Keratinocyte (primary cell): ENCODE data around the gene TMEM138. TPM values are rescaled to one million over a fixed set of nuclear protein-coding genes. Genes with fewer than 3 reads are reported as not detected.

Experiments used
- DNase-seq: peaks from one replicate; pipeline ENCODE4 v3.0.0-alpha.2; 2011; ENCODE audit warnings: low read depth, missing footprints, low spot score
- FAIRE-seq: peaks from 2 replicates; lab custom pipeline; 2011; peaks lifted over from hg19 to GRCh38; lab: Jason Lieb, UNC
- H2AFZ ChIP-seq: 2 replicates; pipeline ENCODE4 v1.6.0; 2012; ENCODE audit warnings: low read length, control low read depth, inconsistent platforms; ENCODE audit not compliant: control insufficient read depth
- H3K27ac ChIP-seq: 2 replicates; pipeline ENCODE4 v1.5.1; 2011; ENCODE audit warnings: low read length; ENCODE audit not compliant: control insufficient read depth, insufficient read depth
- H3K27me3 ChIP-seq: 3 replicates; pipeline ENCODE4 v1.6.0; 2011; ENCODE audit warnings: low read length; ENCODE audit not compliant: control insufficient read depth, insufficient read depth; ENCODE audit errors: extremely low read depth
- H3K36me3 ChIP-seq, 2 experiments: 2 replicates in 1 of 2; 3 replicates in 1 of 2; pipeline ENCODE4 v1.5.1; 2011; ENCODE audit warnings: low read length in 2 of 2, mild to moderate bottlenecking in 1 of 2; ENCODE audit not compliant: control insufficient read depth in 2 of 2, insufficient read depth in 2 of 2; ENCODE audit errors: extremely low read depth in 1 of 2
- H3K4me1 ChIP-seq: 3 replicates; pipeline ENCODE4 v1.5.1; 2011; ENCODE audit warnings: low read length; ENCODE audit not compliant: control insufficient read depth, insufficient read depth; ENCODE audit errors: extremely low read depth
- H3K4me2 ChIP-seq: 3 replicates; pipeline ENCODE4 v1.6.0; 2011; ENCODE audit warnings: low read depth, low read length; ENCODE audit not compliant: control insufficient read depth, insufficient read depth; ENCODE audit errors: extremely low read depth
- H3K4me3 ChIP-seq, 3 experiments: fragments of 200-600 bp in 1 of 3; sonication (generic) in 1 of 3; 2 replicates in 2 of 3; 3 replicates in 1 of 3; pipeline ENCODE4 v1.5.1; 2011 to 2016; ENCODE audit warnings: low read length in 3 of 3, mild to moderate bottlenecking in 3 of 3, control low read depth in 2 of 3, inconsistent platforms in 1 of 3, low read depth in 1 of 3, mixed read lengths in 1 of 3, mixed run types in 1 of 3, moderate library complexity in 1 of 3; ENCODE audit not compliant: control insufficient read depth in 2 of 3, insufficient read depth in 2 of 3; ENCODE audit errors: extremely low read depth in 1 of 3
- H3K79me2 ChIP-seq: 2 replicates; pipeline ENCODE4 v1.6.0; 2012; ENCODE audit warnings: low read length; ENCODE audit not compliant: control insufficient read depth, insufficient read depth
- H3K9ac ChIP-seq: 3 replicates; pipeline ENCODE4 v1.6.0; 2011; ENCODE audit warnings: low read length; ENCODE audit not compliant: control insufficient read depth, insufficient read depth; ENCODE audit errors: extremely low read depth
- H3K9me1 ChIP-seq: 3 replicates; pipeline ENCODE4 v1.6.0; 2011; ENCODE audit warnings: low read length; ENCODE audit not compliant: control insufficient read depth, insufficient read depth; ENCODE audit errors: extremely low read depth
- H3K9me3 ChIP-seq: 2 replicates; pipeline ENCODE4 v1.5.1; 2012; ENCODE audit warnings: low read depth, low read length; ENCODE audit not compliant: control insufficient read depth
- H4K20me1 ChIP-seq: 3 replicates; pipeline ENCODE4 v1.6.0; 2011; ENCODE audit warnings: low read length; ENCODE audit not compliant: control insufficient read depth, insufficient read depth; ENCODE audit errors: extremely low read depth
- EZH2 ChIP-seq: IDR thresholded peaks from one replicate; pipeline ENCODE4 v1.6.1; 2012; ENCODE audit warnings: inconsistent platforms, mild to moderate bottlenecking, low read length, moderate library complexity
- dilution Hi-C: fragments of 300-500 bp; cut with MboI; formaldehyde crosslinking; loops from one replicate; pipeline ENCODE4 v1.7.0; 2020; ENCODE audit warnings: low sequenced_read_pairs; ENCODE audit not compliant: extremely low pct_ligation_motif_present
- polyA plus RNA-seq, 5 experiments: library from polyadenylated mRNA; depleted of rRNA in 3 of 5; stranded (reverse) in 3 of 5; stranded (forward) in 1 of 5; unstranded in 1 of 5; fragments of >200 nt; gene quantifications; 1 replicate in 1 of 5; 2 replicates in 3 of 5; 3 replicates in 1 of 5; pipeline versions ENCODE4 v1.2.1 to v1.2.3, GENCODE V29; 2011 to 2012; ENCODE audit warnings: missing spikeins in 2 of 5, low read depth in 1 of 5, low replicate concordance in 1 of 5
- TF ChIP-seq, protein P1 (sequence below), 3 experiments: IDR thresholded peaks in 1 of 3; conservative IDR thresholded peaks in 1 of 3; optimal IDR thresholded peaks in 1 of 3; 2 replicates in 2 of 3; 3 replicates in 1 of 3; pipeline versions ENCODE3 to v1.5.1; 2011; ENCODE audit warnings: low read length in 3 of 3, mild to moderate bottlenecking in 3 of 3, moderate library complexity in 2 of 3, control low read depth in 1 of 3, inconsistent platforms in 1 of 3; ENCODE audit not compliant: insufficient read depth in 2 of 3; ENCODE audit errors: extremely low read depth in 1 of 3

The TMEM138 gene
- polyA plus RNA-seq, 1 donor (not counting 4 experiments of a cell fraction or from before 2014, with no cell fraction given): 85.4 TPM

DNA sequence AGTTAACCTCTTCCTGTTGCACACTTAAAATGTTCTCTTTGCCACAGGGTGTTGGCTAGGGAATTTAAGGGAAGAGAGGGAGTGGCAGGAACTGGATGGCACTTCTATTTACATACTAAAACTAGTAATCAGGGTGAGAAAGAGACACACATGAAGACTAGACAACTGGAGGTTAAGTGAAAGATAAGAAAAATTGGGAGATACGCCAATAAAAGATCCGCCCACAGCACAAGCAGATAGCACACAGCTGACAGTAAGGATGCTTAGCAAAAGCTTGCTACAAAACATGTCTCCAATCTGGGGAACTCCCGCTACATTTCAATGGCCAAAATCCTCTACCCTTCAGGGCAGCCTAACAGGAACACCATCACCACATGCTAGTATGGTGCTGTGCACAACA is 54.8 kb downstream of the TMEM138 start:
- H3K4me2 ChIP-seq: no peak overlapping the region
- peaks cover 21% of the 10 kb centered on the region for H3K79me2 ChIP-seq
- DNase-seq: no peak
- TF ChIP-seq EZH2: no peak
- TF ChIP-seq, protein P1, sequence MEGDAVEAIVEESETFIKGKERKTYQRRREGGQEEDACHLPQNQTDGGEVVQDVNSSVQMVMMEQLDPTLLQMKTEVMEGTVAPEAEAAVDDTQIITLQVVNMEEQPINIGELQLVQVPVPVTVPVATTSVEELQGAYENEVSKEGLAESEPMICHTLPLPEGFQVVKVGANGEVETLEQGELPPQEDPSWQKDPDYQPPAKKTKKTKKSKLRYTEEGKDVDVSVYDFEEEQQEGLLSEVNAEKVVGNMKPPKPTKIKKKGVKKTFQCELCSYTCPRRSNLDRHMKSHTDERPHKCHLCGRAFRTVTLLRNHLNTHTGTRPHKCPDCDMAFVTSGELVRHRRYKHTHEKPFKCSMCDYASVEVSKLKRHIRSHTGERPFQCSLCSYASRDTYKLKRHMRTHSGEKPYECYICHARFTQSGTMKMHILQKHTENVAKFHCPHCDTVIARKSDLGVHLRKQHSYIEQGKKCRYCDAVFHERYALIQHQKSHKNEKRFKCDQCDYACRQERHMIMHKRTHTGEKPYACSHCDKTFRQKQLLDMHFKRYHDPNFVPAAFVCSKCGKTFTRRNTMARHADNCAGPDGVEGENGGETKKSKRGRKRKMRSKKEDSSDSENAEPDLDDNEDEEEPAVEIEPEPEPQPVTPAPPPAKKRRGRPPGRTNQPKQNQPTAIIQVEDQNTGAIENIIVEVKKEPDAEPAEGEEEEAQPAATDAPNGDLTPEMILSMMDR (optimal IDR thresholded peaks at IDR 0.05 in 1 of 3, IDR thresholded peaks at IDR 0.05 in 1 of 3, conservative IDR thresholded peaks at IDR 0.05 in 1 of 3; ENCODE audit: extremely low read depth in 1 of 3, insufficient read depth in 2 of 3, low read length in 3 of 3): no peak
- no peaks in the 10 kb centered on the region for H3K4me1 ChIP-seq
- peaks cover 40 to 69% of the 10 kb centered on the region in 2 experiments for H3K36me3 ChIP-seq
- peaks cover 6% of the 10 kb centered on the region for H4K20me1 ChIP-seq
- dilution Hi-C loops: no loop called here
- H3K9ac ChIP-seq: no peak overlapping the region
- no peak for FAIRE-seq
- H3K27me3 ChIP-seq: no peaks in the 10 kb centered on the region
- H3K4me3 ChIP-seq: no peak overlapping the region
- no peak overlapping the region for H3K27ac ChIP-seq
- no peaks in the 10 kb centered on the region for H3K9me3 ChIP-seq
- no peak overlapping the region for H2AFZ ChIP-seq
- H3K9me1 ChIP-seq: no peaks in the 10 kb centered on the region

DNA sequence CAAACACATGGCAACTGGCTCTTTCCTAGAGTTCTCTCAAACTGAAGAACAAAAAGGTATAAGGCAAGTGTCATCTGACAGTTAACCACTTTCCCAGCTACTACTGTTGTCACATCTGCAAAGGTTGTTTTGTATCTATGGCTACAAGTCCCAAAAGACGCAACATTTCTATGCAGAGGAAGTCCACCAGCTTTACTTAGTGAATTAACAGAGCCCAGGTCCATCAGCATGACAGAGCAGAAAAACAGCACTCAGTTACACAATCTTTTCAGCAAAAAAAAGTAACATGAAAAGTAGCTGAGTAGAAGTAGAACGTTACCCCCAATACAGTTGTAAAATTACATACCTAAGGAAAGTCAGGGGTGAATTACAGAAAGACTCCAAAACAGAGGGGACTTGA is 55.5 kb downstream of the TMEM138 start:
- Histone ChIP-seq H3K79me2 (peaks cover 26% of the 10 kb centered on the region), H3K27ac (peak overlapping the region; percentile 10), H3K27me3 (no peaks in the 10 kb centered on the region), H2AFZ (no peak overlapping the region), H3K9me1 (no peaks in the 10 kb centered on the region), H3K4me3 (no peak overlapping the region), H3K36me3 (peaks cover 40 to 72% of the 10 kb centered on the region in 2 experiments), H3K9me3 (no peaks in the 10 kb centered on the region), H4K20me1 (peaks cover 6% of the 10 kb centered on the region), H3K4me1 (no peaks in the 10 kb centered on the region), H3K4me2 (no peak overlapping the region), H3K9ac (no peak overlapping the region)
- dilution Hi-C loops: no loop called here
- FAIRE-seq (no peak), DNase-seq (no peak)
- TF ChIP-seq EZH2: no peak
- TF ChIP-seq, protein P1 (optimal IDR thresholded peaks at IDR 0.05 in 1 of 3, IDR thresholded peaks at IDR 0.05 in 1 of 3, conservative IDR thresholded peaks at IDR 0.05 in 1 of 3; ENCODE audit: extremely low read depth in 1 of 3, insufficient read depth in 2 of 3, low read length in 3 of 3): no peak
